GM10266 (cell line): ENCODE data around the gene DDX4.

Experiments used
- DNase-seq: peaks from one replicate; pipeline ENCODE4 v3.0.0; 2012; ENCODE audit errors: extremely low spot score
- TF ChIP-seq, protein P1 (sequence below): IDR thresholded peaks from 2 replicates; pipeline ENCODE4 v1.5.1; 2012; ENCODE audit warnings: mild to moderate bottlenecking, low read depth; ENCODE audit not compliant: control insufficient read depth, insufficient read depth; ENCODE audit errors: missing control alignments

The DDX4 gene

DNA sequence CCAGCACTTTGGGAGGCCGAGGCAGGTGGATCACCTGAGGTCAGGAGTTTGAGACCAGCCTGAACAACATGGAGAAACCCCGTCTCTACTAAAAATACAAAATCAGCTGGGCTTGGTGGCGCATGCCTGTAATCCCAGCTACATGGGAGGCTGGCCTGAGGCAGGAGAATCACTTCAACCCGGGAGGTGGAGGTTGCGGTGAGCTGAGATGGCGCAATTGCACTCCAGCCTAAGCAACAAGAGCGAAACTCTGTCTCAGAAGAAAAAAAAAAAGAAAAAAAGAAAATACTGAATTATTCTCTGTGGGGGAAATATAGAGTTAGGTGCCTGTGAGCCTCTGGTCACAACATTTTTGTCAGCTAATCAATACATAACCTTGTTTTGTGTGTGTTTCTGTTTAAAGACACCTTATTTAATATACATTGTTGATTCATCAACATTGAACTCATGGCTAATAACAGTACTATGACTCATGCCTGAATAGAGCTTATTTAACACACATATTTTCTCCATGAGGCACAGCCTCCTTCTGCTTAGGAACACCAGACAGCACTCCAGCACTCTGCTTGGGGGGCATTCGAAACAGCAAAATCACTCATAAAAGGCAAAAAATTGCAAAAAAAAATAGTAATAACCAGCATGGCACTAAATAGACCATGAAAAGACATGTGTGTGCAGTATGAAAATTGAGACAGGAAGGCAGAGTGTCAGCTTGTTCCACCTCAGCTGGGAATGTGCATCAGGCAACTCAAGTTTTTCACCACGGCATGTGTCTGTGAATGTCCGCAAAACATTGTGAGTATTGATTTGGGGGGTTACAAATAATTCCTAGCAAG, 113.2 kb downstream of the DDX4 start, which contains the start of gene IL31RA:
TSS of gene IL31RA (plus strand) at position 519 of the 836 bp plus-strand sequence. CDS start at position 733, 214 bp downstream.
- DNase-seq = no peak

DNA sequence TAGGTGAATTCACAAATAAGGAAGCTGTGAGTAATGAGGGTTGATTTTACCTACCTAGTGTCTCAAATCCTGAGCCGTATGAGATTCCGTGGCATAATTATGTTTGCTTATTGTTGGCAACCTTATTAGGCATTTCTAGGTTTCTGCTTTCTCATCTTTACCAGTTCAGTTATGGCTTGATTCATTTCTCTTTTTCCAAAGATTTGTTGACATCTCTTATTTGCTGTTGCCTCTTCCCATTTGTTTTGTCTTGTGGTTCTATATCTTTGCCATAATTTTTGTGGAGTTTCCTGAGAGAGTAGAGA, 113.8 kb downstream of the DDX4 start:
- no peak for DNase-seq
- TF ChIP-seq, protein P1, sequence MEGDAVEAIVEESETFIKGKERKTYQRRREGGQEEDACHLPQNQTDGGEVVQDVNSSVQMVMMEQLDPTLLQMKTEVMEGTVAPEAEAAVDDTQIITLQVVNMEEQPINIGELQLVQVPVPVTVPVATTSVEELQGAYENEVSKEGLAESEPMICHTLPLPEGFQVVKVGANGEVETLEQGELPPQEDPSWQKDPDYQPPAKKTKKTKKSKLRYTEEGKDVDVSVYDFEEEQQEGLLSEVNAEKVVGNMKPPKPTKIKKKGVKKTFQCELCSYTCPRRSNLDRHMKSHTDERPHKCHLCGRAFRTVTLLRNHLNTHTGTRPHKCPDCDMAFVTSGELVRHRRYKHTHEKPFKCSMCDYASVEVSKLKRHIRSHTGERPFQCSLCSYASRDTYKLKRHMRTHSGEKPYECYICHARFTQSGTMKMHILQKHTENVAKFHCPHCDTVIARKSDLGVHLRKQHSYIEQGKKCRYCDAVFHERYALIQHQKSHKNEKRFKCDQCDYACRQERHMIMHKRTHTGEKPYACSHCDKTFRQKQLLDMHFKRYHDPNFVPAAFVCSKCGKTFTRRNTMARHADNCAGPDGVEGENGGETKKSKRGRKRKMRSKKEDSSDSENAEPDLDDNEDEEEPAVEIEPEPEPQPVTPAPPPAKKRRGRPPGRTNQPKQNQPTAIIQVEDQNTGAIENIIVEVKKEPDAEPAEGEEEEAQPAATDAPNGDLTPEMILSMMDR = no peak

More for the DNA sequence above, 113.2 kb downstream of the DDX4 start, which contains the start of gene IL31RA:
- TF ChIP-seq, protein P1 = no peak

DNA sequence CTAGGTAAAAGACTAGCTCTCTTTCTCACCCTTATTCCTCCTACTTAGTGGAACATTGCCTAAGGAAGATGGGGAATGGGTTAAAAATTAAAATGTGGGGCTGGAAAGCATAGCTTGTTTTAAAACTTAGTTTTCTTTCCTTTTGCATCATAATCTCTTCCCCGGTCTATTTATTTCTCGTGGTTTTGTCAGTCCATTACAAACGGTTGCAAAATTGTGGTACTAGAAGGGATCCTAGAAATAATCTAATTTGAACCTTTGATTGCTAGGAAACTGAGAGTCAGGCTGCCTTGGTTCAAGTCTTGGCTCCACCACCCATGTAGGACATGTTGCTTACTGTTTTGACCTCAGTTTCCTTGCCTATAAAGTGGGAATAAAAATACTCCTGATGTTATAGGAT, 114.6 kb downstream of the DDX4 start:
- DNase-seq = no peak
- TF ChIP-seq, protein P1 = no peak

DNA sequence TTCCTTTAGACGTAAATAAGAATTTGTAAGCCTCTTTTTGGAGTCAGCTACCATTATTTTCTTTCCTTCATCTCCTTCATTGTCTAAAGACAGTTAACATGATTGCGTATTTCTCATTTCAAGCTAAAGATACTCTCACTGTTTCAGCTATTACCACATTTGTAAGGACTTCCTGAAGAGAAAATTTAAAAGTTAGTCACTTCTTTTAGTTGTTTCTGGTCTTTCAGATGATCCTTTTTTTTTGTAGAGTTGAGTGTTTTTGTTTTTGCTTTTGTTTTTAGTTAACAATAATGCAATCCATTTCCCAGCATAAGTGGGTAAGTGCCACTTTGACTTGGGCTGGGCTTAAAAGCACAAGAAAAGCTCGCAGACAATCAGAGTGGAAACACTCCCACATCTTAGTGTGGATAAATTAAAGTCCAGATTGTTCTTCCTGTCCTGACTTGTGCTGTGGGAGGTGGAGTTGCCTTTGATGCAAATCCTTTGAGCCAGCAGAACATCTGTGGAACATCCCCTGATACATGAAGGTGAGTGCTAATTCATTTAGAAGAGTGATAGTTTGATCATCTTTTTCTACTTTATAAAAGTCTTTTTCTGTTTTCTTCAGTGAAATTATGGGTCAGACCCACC, 115.3 kb downstream of the DDX4 start:
- TF ChIP-seq, protein P1 = no peak
- DNase-seq = no peak

DNA sequence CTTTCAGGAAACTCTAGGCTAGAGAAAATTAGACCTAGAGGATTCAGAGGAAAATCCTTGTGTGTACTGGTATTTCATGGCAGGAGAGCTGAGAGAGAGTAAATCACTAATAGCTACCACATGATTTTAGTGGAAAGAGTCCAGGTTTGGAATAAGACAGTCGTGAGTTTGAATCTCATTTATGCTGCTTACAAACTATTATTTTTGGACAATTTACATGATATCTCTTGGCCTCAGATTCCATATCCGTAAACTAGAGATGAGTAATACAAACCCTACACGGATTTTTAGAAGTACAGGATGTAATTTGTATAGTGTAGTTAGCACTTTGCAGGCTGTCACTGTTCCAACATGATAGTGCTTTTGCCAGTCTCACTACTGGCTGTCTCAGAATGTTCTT, 116.0 kb downstream of the DDX4 start:
- TF ChIP-seq, protein P1 = no peak
- DNase-seq = no peak

DNA sequence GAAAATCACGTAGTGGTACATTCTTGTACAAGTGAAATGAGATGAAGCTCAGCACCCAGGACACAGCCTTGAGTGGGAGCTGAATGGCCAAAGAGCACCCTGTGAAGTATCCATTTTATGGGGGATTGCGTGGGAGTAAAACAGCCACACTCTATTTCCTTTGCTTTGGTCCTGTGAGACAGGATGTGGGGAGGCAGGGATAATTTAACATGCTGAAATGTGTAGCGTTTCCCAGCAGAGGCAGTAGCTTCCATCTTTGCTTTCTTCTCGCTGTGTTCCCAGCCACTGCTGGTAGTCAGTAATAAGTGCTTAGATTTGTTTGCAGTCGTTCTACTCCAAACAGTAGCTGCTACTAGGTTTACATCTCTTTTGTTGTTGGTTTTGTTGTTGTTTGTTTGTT, 117.6 kb downstream of the DDX4 start:
- no peak for DNase-seq
- TF ChIP-seq, protein P1 = no peak

DNA sequence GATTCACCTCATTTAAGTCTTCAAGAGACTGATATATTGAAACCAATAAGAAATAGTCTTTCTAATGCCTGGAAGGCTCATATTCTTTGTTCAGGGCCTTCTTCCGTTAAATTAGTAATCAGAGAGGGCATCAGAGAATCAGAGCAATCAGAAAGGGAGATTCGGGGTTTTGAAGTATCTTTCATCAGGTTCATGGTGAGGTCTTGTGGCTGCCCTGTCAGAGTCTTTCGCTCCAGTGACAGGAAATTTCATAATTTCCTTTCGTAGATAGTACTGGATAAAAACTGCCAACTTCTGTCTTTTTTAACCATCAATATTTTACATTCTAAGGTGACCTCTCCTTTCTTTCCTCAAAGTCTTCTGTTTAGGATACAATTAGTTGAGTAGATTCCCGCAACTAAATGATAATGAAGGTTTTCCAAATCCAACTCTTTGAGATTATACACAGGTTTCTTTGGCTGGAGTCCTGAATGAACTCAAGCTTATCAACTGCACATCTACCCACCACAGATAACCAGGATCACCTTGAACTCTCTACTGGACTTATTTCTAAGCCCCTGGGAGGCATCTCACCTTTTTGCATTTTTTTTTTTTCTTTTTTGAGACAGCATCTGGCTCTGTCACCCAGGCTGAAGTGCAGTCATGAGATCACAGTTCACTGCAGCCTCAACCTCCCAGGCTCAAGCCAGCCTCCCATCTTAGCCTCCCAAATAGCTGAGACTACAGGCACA, 118.8 kb downstream of the DDX4 start:
- TF ChIP-seq, protein P1 = no peak

More for the DNA sequence above, 118.8 kb downstream of the DDX4 start:
- DNase-seq = no peak
